Activated T-cell treated with anti-CD3 and anti-CD28 coated beads for 4 hours (primary cell): ENCODE measurements around the gene RHOXF2.
"Not testable (repeated sequence)": the region's sequence is repeated elsewhere in the genome, so short reads cannot be mapped to it uniquely, and the experiment has no call there.

ENCODE experiments used
- DNase-seq: peaks from one replicate; pipeline ENCODE4 v3.0.0-alpha.2; 2020

Gene RHOXF2, protein sequence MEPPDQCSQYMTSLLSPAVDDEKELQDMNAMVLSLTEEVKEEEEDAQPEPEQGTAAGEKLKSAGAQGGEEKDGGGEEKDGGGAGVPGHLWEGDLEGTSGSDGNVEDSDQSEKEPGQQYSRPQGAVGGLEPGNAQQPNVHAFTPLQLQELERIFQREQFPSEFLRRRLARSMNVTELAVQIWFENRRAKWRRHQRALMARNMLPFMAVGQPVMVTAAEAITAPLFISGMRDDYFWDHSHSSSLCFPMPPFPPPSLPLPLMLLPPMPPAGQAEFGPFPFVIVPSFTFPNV

DNA sequence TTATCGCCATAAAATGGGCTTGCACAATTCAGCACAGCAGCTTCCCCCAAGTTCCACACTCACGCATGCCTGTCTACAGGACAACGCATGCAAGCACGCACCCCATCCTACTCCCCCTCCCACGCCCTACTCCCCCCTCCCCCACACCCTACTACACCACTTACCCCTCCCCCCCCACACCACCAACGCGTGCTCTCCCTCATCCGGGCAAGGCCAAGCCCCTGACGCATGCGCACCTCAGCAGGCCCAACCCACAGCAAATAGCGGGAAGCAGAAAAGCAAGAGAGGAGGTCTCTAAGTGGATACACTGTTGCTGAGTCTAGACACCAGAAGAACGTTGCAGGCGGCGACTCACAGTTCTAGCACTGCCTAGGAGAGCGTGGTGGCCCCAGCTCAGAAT is at the start of gene RHOXF2:
Gene RHOXF2, plus strand, starts transcription at position 301 of the 400 bp plus-strand sequence. CDS start 138 bp downstream, outside the sequence.
- DNase-seq, result not testable (repeated sequence)

DNA sequence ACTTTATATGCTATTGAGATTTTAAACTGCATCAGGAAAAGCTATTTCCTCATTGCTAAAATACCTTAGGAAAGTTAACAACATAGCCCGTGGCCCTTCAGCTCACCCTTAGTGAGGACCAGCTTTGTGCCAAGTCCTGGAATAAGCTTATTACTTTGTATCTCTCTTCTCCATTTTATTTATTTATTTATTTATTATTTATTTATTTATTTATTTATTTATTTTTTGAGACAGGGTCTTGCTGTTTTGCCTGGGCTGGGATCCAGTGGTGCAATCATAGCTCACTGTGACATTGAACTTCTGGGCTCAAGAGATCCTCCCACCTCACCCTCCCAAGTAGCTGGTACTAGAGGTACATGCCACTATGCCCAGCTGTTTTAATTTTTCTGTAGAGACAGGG is 49.0 kb upstream of the RHOXF2 start:
- DNase-seq, result no peak

- no peak for DNase-seq
Observed at GRCh38 chrX:120111611-120112010, 46.8 kb upstream of the RHOXF2 start.

DNA sequence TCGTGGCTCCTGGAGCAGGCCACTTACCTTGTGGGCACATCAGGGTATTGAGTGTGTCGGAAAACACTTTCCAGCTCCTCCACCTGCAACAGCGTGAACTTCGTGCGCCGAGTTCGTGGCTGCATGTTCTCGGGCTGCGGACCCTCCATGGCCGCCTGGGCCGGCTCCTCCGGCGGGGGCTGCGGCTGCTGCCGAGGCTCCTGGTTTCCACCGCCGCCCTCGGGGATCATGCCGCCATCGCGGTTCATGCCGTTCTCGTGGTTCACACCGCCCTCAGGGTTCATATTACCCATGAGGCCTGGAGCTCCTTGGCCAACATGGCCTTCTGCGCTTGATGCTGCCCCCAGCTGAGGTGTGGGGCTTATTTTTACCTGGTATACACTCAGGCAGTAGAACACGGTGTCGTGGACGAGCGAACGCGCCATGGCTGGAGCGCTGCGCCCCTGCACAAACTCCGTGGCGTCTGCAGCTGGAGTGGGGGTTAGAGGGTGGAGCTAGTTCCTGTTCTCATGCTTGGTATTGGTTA is 42.9 kb upstream of the RHOXF2 start, which contains the start of gene RHOXF1:
Gene RHOXF1, minus strand, starts transcription at position 476 of the 526 bp plus-strand sequence. Its CDS starts 51 bp downstream, at position 425.
- no peak for DNase-seq

DNA sequence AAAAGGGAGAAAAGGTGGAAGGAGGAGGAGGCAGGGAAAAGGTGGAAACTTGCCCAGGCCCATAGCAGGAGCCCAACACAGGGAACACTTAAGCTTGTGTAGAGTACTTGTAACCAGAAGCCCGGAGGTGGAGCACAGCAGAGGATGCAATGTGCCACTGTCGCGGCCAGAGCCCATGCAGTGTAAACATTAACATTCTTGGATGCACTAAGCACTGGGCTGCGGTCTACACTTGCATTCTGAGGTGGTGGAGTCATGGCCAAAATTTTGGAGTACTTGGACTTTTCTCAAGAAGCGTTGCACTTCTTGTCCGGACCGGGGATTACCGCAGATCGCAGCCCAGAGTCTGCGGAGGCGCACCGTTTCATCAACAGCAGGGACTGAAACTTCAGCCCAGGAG is 38.2 kb upstream of the RHOXF2 start:
- no peak for DNase-seq

DNA sequence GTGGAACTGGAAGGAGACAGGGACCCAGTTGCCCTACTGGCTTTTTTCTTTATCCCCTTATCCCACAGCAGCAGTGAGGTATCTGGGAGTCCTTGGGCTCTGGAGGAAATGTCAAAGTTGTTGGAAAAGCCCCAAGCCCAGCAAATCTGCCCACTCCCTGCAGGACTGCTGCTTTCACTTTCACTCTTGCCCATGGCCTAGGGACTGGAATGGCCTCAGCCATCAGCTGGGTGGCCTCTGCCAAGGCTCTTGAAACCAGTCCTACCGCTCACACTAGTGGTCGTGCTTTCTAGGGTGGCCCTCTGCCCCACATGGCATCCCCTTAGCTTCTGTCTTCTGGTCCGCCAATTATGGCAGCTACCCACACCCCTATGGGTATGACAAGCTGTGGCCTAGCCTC is 33.0 kb upstream of the RHOXF2 start:
- no peak for DNase-seq

- not testable (repeated sequence) for DNase-seq
Observed at GRCh38 chrX:120128306-120128846, 30.0 kb upstream of the RHOXF2 start.

- DNase-seq, result no peak
Observed at GRCh38 chrX:120136128-120136527, 22.3 kb upstream of the RHOXF2 start.

DNA sequence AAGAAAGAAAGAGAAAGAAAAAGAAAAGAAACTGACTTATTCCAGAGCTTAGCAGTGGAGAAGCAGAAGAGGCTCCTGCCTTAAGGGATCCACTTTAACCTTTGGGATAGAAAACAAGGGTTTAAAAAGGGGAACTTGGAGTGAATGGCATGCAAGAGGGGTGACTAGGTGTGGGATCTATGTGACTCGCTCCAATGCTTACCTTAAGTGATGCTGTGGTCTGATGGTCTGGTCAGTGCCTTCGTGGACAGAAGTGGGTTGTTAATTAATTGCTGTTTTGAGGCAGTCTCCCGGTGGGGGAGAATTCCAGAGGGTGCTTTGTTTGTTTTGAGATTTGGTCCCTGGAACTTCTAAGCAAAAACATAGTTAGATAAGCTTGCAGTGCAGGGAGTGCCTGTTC is 21.6 kb upstream of the RHOXF2 start:
- no peak for DNase-seq

DNA sequence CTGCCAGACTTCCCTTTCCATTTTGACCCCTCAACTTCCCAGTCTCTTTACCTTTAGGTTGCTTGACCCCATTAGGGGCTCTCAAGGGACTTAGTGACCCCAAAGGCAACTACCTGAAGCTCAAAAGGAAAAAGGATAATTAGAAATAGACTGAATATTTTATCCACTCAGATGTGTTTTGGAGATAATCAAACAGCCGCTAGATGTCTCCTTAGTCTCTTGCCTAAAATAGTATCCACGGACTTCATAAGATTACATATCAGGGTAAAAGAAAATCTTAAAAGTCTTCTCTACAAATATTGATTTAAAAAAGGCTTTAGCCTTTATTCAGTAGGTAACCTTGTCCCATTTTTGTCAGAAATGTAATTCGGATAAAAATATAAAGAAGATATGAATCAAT is 21.0 kb upstream of the RHOXF2 start:
- DNase-seq, result no peak

GRCh38 chrX:120140293-120140981 is 18.0 kb upstream of the RHOXF2 start:
- no peak for DNase-seq

GRCh38 chrX:120144178-120144844 is 14.1 kb upstream of the RHOXF2 start:
- DNase-seq, result no peak

DNA sequence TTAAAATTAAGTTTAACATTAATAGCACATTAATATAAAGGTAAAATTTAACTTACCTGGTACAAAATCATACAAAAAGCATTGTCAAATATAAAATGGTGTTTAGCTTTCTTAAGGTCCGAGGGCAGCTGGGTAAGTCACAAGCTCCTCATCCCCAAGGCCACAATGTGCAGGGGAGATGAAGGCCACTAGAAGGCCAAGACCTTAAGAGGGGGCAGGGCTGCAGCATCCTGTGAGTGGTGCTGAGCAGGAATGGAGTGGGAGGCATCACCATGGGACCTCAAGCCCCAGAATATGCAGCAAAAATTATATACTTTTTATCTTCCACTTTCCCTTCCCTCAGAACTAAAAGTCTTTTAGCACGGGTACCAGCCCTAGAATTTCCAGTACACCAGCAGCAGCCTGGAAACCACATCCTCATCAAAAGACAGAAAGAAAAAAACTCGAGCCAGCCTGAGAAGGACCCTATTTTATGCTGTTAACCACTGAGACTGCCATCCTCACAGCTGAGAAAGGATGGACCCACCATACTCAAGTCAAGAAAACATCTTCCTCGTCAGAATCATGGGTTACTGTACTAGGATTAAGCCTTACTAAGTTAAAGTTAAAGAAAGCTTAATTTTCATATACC is 13.0 kb upstream of the RHOXF2 start:
- DNase-seq, result no peak

DNA sequence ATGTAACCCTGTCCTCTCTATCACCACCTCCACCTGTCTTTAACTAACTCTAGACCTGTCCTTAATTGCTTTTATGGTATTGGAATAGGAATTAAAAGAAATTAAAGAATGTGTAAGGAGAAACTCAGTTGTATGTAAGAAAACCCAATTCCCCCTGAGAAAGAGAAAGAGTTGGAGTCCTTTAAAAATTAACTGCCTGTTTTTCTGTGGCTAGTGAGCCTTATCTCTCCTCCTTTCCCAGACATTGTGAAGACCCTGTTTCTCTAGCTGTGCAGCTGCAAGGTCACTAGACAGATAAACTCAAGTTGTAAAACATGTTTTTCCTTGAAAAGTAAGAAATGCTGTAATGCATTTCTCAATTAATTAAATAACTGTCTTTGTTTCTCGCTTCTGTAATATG is 12.1 kb upstream of the RHOXF2 start:
- DNase-seq, result not testable (repeated sequence)

GRCh38 chrX:120147537-120147936 is 10.9 kb upstream of the RHOXF2 start:
- no peak for DNase-seq

- not testable (repeated sequence) for DNase-seq
Observed at GRCh38 chrX:120150109-120150744, 8.2 kb upstream of the RHOXF2 start.

DNA sequence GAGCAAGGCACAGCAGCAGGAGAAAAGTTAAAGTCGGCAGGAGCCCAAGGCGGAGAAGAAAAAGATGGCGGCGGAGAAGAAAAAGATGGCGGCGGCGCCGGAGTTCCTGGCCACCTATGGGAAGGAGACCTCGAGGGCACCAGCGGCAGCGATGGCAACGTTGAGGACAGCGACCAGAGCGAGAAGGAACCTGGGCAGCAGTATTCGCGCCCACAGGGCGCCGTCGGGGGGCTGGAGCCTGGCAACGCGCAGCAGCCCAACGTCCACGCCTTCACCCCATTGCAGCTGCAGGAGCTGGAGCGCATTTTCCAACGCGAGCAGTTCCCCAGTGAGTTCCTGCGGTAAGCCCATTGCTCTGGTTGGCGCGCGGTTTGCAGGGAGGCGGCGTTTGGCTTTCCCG is 673 bp downstream of the RHOXF2 start:
- DNase-seq, result not testable (repeated sequence)

DNA sequence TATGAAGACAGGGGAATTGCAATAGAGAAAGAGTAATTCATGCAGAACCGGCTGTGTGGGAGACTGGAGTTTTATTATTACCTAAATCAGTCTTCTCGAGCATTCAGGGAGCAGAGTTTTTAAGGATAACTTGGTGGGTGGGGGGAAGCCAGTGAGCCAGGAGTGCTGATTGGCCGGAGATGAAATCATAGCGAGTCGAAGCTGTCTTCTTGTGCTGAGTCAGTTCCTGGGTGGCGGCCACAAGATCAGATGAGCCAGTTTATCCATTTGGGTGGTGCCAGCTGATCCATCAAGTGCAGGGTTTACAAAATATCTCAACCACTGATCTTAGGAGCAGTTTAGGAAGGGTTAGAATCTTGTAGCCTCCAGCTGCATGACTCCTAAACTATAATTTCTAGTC is 34.8 kb downstream of the RHOXF2 start:
- not testable (repeated sequence) for DNase-seq

DNA sequence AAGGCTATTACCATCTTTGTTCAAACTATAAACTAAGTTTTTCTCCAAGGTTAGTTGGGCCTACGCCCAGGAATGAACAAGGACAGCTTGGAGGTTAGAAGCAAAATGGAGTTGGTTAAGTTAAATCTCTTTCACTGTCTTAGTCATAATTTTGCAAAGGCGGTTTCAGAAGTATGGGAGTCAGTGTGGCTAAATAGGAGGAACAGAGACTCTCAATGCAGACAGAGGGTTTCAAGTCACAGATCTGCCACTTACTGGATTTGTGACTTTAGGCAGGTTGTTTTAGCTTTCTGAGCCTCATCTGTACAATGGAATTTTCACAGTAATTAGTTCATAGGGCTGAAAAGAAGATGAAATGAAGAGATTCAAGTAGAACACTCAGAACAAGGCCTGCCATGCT is 35.3 kb downstream of the RHOXF2 start:
- not testable (repeated sequence) for DNase-seq

DNA sequence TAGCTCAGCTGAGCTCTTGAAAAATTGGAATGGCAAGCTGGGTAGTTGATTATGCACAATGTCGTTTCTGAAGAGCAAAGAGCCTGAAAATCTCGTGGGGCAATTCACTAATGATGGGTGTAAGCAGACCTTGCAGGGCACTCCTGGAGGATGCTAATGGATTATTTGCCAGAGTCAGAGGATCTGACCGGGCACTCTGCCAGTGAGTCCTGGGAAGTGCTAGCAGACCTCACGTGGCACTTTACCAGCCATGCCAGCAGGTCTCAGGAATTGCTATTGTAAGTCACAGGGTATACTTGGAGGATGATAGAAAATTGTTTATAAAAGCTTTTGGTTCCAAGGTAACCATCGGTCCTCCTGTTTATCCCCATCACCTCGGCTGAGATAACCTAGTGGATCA is 37.4 kb downstream of the RHOXF2 start:
- DNase-seq, result not testable (repeated sequence)

DNA sequence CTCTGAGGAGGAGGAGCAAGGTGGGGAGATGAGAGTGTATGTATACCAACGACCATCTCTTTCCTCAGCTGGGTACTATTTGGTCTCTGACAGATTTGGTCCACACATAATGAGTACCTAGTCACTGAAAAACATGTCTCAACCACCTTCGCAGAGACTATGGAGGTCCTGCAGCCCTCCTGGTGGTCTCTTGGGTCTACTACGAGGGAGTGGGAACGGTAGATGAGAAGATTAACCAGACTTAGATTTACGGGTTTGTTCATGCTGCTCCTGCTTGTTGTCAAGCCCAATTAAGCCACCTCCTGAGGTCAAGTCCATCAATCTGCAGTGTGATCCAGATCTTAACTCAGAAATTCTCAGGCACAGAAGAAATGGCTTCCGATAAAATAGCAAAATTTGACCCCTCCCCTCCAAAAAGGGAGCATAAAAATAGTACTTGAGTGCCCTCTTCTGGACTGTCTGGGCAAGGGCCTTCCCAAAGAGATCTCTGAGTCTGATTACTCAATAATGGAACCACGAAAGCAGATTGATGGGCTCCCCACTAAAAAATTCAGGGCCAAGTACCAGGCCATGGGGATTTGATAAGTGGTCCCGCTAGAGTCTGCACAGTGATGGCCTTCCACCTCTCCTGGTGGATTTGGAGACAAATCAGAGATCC is 38.3 kb downstream of the RHOXF2 start:
- DNase-seq, result not testable (repeated sequence)

- DNase-seq, result no peak
Observed at GRCh38 chrX:120200851-120201250, 42.4 kb downstream of the RHOXF2 start.
